ENCODE results near the gene SIRT2. TPM values are rescaled to one million over a fixed set of nuclear protein-coding genes. Genes with fewer than 3 reads are reported as not detected.

Gene SIRT2
- polyA plus RNA-seq, 1 donor from 2014 or later = 102 TPM

DNA sequence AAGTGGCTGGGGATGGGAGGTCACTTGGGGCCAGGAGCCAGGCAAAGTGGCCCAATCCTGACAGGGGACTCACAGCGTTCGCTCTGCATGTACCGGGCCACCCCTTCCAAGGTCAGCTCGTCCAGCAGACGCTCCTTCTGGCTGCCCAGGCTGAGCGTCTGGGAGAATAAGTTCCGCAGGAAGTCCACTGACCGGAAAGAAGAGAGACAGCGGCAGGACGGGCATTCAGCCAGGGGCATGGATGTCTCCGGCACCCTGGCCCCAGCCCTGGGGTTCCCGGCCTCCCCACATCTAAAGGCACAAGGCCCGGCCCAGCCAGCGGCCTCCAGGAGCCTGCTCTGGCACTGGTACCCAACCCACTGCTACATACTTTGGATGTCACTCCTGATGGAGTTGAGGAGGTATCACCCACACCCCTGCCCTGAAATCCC, 6.1 kb downstream of the SIRT2 start:
- Histone ChIP-seq H3K9me2 (ENCODE audit: insufficient read depth, low read length) (no peaks in the 10 kb centered on the region), H2AFZ (ENCODE audit: low read depth, low read length) (no peak overlapping the region), H3K27me3 (ENCODE audit: insufficient read depth, low read depth, low read length) (no peaks in the 10 kb centered on the region), H4K20me1 (ENCODE audit: insufficient read depth) (no peaks in the 10 kb centered on the region), H3K27ac (ENCODE audit: low read length) (no peak overlapping the region), H3K36me3 (ENCODE audit: insufficient read depth, low read length) (no peaks in the 10 kb centered on the region), H3K9me3 (ENCODE audit: low read length) (no peaks in the 10 kb centered on the region), H3K4me2 (ENCODE audit: low read length) (no peak overlapping the region), H3K79me2 (replicated peaks; ENCODE audit: insufficient read depth, low read length) (no peaks in the 10 kb centered on the region), H3K4me3 (ENCODE audit: low read length) (no peak overlapping the region), H3K9ac (ENCODE audit: low read length) (no peak overlapping the region), H3F3A (ENCODE audit: insufficient read depth, low read length, poor library complexity, severe bottlenecking) (no peaks in the 10 kb centered on the region)
- TF ChIP-seq POLR2AphosphoS5 (IDR thresholded peaks at IDR 0.05) (no peak), RAD21 (conservative IDR thresholded peaks at IDR 0.05) (no peak), SMC3 (conservative IDR thresholded peaks at IDR 0.05; ENCODE audit: poor library complexity) (no peak), EP300 (conservative IDR thresholded peaks at IDR 0.05; ENCODE audit: poor library complexity, severe bottlenecking) (no peak), TAF1 (IDR thresholded peaks at IDR 0.05; ENCODE audit: low read depth) (no peak), EZH2 (IDR thresholded peaks at IDR 0.05; ENCODE audit: borderline replicate concordance, insufficient read depth, low read length, poor library complexity, severe bottlenecking) (no peak), MXI1 (conservative IDR thresholded peaks at IDR 0.05; ENCODE audit: poor library complexity, severe bottlenecking) (no peak)
- TF ChIP-seq, protein P1, sequence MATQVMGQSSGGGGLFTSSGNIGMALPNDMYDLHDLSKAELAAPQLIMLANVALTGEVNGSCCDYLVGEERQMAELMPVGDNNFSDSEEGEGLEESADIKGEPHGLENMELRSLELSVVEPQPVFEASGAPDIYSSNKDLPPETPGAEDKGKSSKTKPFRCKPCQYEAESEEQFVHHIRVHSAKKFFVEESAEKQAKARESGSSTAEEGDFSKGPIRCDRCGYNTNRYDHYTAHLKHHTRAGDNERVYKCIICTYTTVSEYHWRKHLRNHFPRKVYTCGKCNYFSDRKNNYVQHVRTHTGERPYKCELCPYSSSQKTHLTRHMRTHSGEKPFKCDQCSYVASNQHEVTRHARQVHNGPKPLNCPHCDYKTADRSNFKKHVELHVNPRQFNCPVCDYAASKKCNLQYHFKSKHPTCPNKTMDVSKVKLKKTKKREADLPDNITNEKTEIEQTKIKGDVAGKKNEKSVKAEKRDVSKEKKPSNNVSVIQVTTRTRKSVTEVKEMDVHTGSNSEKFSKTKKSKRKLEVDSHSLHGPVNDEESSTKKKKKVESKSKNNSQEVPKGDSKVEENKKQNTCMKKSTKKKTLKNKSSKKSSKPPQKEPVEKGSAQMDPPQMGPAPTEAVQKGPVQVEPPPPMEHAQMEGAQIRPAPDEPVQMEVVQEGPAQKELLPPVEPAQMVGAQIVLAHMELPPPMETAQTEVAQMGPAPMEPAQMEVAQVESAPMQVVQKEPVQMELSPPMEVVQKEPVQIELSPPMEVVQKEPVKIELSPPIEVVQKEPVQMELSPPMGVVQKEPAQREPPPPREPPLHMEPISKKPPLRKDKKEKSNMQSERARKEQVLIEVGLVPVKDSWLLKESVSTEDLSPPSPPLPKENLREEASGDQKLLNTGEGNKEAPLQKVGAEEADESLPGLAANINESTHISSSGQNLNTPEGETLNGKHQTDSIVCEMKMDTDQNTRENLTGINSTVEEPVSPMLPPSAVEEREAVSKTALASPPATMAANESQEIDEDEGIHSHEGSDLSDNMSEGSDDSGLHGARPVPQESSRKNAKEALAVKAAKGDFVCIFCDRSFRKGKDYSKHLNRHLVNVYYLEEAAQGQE (IDR thresholded peaks at IDR 0.05; ENCODE audit: borderline replicate concordance) = no peak
- TF ChIP-seq, protein P2, sequence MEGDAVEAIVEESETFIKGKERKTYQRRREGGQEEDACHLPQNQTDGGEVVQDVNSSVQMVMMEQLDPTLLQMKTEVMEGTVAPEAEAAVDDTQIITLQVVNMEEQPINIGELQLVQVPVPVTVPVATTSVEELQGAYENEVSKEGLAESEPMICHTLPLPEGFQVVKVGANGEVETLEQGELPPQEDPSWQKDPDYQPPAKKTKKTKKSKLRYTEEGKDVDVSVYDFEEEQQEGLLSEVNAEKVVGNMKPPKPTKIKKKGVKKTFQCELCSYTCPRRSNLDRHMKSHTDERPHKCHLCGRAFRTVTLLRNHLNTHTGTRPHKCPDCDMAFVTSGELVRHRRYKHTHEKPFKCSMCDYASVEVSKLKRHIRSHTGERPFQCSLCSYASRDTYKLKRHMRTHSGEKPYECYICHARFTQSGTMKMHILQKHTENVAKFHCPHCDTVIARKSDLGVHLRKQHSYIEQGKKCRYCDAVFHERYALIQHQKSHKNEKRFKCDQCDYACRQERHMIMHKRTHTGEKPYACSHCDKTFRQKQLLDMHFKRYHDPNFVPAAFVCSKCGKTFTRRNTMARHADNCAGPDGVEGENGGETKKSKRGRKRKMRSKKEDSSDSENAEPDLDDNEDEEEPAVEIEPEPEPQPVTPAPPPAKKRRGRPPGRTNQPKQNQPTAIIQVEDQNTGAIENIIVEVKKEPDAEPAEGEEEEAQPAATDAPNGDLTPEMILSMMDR (IDR thresholded peaks at IDR 0.05; ENCODE audit: poor library complexity, severe bottlenecking) = no peak

DNA sequence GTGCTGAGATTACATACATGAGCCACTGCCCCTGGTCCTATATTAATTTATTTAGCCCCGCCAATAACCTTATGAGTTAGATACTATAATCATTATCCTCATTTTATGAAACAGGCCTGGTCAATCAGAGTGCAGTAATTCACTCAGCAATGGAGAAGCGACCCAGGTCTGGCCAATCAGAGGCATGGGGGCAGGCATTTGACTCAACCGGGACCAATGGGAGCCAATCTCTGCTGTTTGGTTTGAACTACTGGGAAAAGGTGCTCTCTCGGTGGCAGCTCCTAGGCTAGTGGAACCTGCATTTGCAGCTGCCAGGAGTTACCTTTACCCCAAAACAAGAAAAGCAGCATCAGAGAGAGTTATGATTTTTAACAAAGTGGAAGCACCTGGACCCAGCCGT, 6.6 kb downstream of the SIRT2 start:
- no peak overlapping the region for H3K27ac ChIP-seq (ENCODE audit: low read length)
- no peaks in the 10 kb centered on the region for H3K79me2 ChIP-seq (replicated peaks; ENCODE audit: insufficient read depth, low read length)
- H3K9me3 ChIP-seq (ENCODE audit: low read length) = no peaks in the 10 kb centered on the region
- H3F3A ChIP-seq (ENCODE audit: insufficient read depth, low read length, poor library complexity, severe bottlenecking) = no peaks in the 10 kb centered on the region
- no peak overlapping the region for H2AFZ ChIP-seq (ENCODE audit: low read depth, low read length)
- no peaks in the 10 kb centered on the region for H3K9me2 ChIP-seq (ENCODE audit: insufficient read depth, low read length)
- no peak overlapping the region for H3K4me3 ChIP-seq (ENCODE audit: low read length)
- TF ChIP-seq TAF1 (IDR thresholded peaks at IDR 0.05; ENCODE audit: low read depth) (no peak), EZH2 (IDR thresholded peaks at IDR 0.05; ENCODE audit: borderline replicate concordance, insufficient read depth, low read length, poor library complexity, severe bottlenecking) (no peak), MXI1 (conservative IDR thresholded peaks at IDR 0.05; ENCODE audit: poor library complexity, severe bottlenecking) (no peak), SMC3 (conservative IDR thresholded peaks at IDR 0.05; ENCODE audit: poor library complexity) (no peak), RAD21 (conservative IDR thresholded peaks at IDR 0.05) (no peak), POLR2AphosphoS5 (IDR thresholded peaks at IDR 0.05) (no peak), EP300 (conservative IDR thresholded peaks at IDR 0.05; ENCODE audit: poor library complexity, severe bottlenecking) (no peak)
- TF ChIP-seq, protein P1 (IDR thresholded peaks at IDR 0.05; ENCODE audit: borderline replicate concordance) = no peak
- TF ChIP-seq, protein P2 (IDR thresholded peaks at IDR 0.05; ENCODE audit: poor library complexity, severe bottlenecking) = no peak
- H3K4me2 ChIP-seq (ENCODE audit: low read length) = no peak overlapping the region
- H3K27me3 ChIP-seq (ENCODE audit: insufficient read depth, low read depth, low read length) = no peaks in the 10 kb centered on the region
- no peak overlapping the region for H3K9ac ChIP-seq (ENCODE audit: low read length)
- no peaks in the 10 kb centered on the region for H4K20me1 ChIP-seq (ENCODE audit: insufficient read depth)
- no peaks in the 10 kb centered on the region for H3K36me3 ChIP-seq (ENCODE audit: insufficient read depth, low read length)
